GM10266 (cell line): ENCODE measurements around the gene CDH26.
A peak's percentile ranks its signal among the peaks of the same experiment; 100 is the strongest.

Source experiments
- DNase-seq: peaks from one replicate; pipeline ENCODE4 v3.0.0; 2012; ENCODE audit errors: extremely low spot score
- TF ChIP-seq, protein P1 (sequence below): IDR thresholded peaks from 2 replicates; pipeline ENCODE4 v1.5.1; 2012; ENCODE audit warnings: mild to moderate bottlenecking, low read depth; ENCODE audit not compliant: control insufficient read depth, insufficient read depth; ENCODE audit errors: missing control alignments

Gene CDH26

DNA sequence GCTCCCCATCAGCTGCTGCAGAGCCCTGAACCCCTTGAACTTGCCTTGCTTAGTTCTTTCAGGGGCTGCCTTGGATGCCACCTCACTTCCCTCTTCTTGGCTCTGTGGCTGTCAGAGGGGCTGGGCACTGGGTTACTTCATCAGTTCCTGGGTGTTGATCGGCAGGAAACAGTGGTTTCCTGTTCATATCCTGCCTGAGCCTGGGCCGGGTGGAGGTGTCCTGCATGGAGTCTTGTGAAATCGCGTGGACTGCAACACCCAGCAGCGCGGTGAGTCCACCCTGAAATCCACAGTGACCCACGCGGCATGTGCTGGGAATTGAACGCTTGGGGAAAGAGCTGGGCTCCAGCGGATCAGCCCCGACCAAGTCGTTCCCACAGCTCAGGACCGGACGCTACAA, 97.5 kb downstream of the CDH26 start:
- DNase-seq: no peak
- TF ChIP-seq, protein P1, sequence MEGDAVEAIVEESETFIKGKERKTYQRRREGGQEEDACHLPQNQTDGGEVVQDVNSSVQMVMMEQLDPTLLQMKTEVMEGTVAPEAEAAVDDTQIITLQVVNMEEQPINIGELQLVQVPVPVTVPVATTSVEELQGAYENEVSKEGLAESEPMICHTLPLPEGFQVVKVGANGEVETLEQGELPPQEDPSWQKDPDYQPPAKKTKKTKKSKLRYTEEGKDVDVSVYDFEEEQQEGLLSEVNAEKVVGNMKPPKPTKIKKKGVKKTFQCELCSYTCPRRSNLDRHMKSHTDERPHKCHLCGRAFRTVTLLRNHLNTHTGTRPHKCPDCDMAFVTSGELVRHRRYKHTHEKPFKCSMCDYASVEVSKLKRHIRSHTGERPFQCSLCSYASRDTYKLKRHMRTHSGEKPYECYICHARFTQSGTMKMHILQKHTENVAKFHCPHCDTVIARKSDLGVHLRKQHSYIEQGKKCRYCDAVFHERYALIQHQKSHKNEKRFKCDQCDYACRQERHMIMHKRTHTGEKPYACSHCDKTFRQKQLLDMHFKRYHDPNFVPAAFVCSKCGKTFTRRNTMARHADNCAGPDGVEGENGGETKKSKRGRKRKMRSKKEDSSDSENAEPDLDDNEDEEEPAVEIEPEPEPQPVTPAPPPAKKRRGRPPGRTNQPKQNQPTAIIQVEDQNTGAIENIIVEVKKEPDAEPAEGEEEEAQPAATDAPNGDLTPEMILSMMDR: no peak

DNA sequence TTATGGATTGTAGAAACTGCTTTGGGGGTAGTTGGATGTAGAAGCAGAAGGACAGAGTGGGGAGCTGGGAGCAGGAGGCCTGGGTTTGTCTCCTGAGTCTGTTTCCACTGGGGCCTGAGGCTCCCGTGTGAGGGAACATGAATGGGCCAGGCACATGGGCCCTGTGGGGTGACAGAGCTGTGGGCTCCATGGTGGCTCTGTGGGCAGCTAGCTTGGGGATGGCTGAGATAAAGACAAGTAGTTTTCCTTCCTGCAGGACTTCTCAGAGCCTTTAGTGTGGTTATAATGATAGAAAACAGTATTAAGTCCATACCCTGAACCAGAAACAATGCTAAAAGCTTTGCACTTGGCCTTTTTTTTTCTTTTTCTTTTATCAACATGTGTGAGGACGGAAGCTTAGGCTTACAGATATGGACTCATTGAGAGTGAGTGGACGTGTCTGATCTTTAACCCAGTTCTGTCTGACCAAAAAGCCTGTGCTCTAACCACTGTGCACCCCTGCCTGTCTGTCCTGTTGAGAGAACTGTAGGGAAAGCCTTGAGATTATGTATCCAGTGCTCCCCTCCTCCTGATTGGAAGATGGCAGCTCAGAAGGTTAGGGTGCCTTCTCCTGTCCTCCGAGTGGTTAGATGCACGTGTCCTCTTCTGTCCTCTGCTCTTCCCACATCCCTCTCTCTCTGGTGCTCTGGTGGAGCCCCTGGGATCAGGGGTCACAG, 98.3 kb downstream of the CDH26 start:
- TF ChIP-seq, protein P1: no peak
- no peak for DNase-seq

DNA sequence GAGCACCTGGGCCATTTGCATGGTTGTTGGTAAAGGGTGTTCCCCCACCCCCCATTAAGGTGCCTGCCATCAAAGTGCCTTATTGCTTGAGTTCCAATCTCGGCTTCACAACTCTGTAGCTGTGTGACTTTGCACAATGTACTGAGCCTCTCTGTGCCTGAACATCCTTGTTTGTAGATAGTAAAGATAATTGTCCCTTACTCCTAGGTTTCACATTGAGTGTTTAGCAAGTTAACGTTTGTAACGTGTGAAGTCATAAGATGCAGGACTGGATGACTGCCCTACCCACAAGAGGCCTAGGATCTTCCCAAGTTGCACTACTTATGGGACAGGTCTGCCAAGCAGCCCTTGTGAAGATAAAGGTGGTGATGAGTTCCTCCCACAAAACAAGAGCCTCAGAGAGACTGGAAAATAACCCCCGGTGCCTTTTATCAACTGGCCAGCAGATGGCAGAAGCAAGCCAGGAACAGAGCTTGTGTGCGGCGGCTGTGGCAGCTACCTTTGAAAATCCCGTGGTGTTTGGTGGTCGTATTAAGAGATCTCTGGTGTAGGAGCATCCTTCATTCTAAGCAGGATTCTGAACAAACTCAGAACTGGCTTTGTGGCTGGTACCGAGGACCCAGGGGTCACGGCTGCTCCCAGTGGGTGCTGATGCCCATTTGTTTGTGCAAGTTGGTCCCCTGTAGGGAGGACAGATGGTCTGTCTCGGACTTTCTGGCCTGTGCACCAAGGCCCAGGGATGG, 99.1 kb downstream of the CDH26 start:
- peak; percentile 68 for DNase-seq
- TF ChIP-seq, protein P1: peak; percentile 82

DNA sequence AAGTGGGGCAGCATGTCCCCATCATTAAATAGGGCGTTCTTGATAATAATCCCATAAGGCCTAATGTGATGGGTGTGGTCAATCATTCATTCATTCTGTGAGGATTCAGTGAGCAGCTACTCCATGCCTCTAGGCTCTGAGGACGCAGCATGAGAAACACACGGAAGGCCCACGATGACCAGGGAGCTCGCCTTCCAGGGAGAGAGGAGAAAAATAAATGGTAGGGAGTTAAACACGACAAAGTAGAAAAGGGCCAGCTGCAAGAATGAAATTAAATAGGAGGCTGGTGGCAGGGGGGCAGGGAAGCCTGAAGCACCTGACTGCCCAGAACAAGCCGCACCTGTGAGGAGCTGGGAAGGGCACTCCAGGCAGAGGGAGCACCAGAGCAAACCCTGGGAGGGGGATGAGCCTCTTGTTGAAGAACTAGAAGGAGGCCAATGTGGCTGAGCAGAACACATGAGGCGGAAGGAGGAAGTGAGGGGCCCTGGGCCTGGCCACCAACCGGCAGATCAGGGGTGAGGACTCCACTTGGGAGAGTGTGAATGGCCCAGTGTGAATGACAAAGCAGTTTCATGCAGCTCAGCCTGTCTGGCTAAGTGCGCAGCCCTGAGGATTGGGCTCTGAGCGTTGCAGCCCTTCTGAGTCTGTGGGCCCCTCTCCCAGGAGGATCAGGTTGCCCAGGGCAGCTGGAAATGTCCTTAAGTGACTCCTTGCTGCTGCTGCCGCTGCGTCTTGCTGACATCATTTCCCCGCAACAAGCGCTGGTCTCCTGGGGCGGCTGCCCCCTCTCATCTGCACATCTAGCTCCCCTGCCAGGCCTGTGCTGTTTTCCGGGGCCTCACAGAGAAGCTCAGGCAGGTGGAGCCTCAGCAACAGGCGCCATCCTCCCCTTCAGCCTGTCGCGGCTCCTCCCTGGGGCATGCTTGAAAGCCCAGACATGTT, 99.9 kb downstream of the CDH26 start:
- TF ChIP-seq, protein P1: no peak
- DNase-seq: no peak

DNA sequence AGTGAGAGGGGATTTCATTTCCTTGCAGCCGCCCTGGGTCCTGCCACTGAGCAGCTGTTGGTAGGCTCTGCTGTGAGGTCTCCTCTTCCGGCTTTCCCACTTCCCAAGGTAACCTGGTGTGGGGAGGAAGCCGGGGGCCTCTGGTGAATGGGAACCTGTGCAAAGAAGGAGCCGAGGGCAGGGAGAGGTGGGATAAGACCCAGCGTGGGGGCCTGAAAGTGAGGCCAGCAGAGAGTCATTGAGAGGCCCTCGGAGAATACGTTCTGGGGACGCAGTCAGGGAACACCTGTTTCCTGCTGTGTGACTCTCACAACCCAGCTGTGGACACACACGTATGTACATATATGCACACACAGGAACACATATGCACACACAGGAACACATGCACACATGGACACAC, 100.7 kb downstream of the CDH26 start:
- TF ChIP-seq, protein P1: no peak
- DNase-seq: no peak

DNA sequence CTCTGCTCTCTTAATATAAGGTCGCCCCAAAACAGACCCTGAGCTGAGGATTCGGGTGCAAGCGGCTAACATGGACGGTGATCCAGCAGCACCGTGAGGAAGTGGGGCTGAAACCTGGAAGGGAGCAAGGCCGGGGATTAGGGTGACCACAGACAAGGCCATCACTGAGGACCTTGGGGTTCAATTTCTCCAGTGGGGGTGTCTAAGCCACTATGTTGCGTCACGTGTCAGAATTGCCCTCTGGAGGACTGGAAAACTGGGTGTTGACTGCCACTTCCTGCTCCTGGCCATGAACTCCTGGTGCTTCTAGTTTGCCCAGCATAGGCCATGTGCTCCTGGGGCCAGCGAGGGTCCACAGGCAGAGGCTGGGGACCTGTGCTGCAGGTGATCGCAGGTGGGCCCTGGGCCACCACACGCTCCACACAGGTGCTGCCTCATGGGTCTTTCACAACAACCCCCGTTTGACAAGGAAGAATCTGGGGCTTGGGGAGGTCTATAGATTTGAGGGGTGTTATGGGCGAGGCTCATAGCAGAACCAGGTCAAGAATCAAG, 101.9 kb downstream of the CDH26 start:
- TF ChIP-seq, protein P1: no peak
- DNase-seq: no peak

DNA sequence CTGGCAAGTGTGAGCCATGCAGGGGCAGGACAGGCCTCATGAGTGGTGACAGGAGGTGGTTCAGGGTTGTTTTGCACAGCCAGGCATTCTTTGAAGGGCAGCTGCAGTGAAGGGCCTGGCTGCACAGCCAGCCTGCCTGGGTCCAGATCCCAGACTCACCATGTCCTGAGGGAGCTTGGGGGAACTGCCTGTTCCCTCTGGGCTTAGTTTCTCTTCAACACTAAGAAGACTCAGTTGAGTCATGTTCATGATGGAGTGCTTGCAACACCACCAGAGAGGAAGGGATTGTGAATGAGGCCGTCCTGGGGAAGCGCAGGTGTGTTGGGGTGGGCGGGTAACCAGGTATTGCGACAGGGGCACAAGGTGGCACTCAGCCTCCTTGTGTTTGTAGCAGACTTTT, 102.4 kb downstream of the CDH26 start:
- TF ChIP-seq, protein P1: no peak
- DNase-seq: no peak
